GM19372 (cell line): ENCODE results near the gene IL1RAPL1.

Experiments used
- ATAC-seq: cut with Tn5 transposase; IDR thresholded peaks from one replicate; pipeline ENCODE4 v1.9.1; 2021; ENCODE audit warnings: mild to moderate bottlenecking, low read depth, moderate library complexity; ENCODE audit not compliant: unreplicated experiment

Gene IL1RAPL1

GRCh38 chrX:28586981-28587551, at the start of gene IL1RAPL1:
IL1RAPL1 (plus strand) TSS chrX:28587446.
- no peak for ATAC-seq

DNA sequence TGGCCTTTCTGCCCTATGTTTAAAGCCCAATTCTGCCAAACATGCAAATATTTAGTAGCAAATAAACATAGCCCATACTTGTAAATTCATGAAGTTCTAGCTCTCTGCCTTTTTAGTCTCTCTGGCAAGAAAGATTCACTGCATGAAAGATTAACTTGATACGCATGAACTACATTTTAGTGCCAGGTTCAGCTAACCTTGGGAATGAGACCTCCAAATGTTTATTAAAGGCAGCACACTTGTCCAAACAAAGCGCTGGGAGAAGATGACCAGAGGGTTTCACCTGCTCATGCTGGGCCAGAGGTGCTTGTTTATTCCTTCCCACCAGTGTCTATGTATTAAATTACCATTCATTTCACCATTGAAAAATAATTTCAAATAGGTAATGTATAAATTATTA, 44.5 kb upstream of the IL1RAPL1 start:
- no peak for ATAC-seq

- no peak for ATAC-seq
These were observed 37.4 kb upstream of the IL1RAPL1 start for GRCh38 chrX:28549838-28550237.

- ATAC-seq: no peak
These were observed 36.8 kb upstream of the IL1RAPL1 start for GRCh38 chrX:28550331-28550872.

DNA sequence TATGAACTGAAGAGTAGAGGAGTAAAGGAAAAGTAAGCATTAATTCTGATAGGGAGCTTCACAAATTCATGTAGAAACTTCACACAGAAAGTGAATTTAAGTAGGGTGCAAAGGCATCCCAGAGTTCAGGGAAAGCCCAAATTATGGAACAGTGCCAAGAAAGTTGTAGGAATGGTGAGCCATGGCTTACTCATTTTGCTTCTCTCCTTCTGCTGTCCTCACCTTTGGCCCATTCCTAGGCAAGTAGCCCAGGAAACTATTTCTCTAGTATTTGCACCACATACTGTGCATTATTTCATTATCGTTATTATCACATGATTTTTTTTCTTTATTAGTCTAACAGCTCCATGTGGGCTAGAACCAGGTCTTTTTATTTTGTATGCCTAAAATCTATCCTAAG, 34.9 kb upstream of the IL1RAPL1 start:
- ATAC-seq: no peak

GRCh38 chrX:28552882-28553829, 34.1 kb upstream of the IL1RAPL1 start:
- no peak for ATAC-seq

- no peak for ATAC-seq
These were observed 11.1 kb upstream of the IL1RAPL1 start for GRCh38 chrX:28576117-28576516.

GRCh38 chrX:28581522-28581921, 5.7 kb upstream of the IL1RAPL1 start:
- ATAC-seq: no peak

GRCh38 chrX:28582511-28582910, 4.7 kb upstream of the IL1RAPL1 start:
- no peak for ATAC-seq

- ATAC-seq: no peak
These were observed 3.2 kb upstream of the IL1RAPL1 start for GRCh38 chrX:28584025-28584424.

GRCh38 chrX:28585767-28586166, 1.5 kb upstream of the IL1RAPL1 start:
- ATAC-seq: no peak

DNA sequence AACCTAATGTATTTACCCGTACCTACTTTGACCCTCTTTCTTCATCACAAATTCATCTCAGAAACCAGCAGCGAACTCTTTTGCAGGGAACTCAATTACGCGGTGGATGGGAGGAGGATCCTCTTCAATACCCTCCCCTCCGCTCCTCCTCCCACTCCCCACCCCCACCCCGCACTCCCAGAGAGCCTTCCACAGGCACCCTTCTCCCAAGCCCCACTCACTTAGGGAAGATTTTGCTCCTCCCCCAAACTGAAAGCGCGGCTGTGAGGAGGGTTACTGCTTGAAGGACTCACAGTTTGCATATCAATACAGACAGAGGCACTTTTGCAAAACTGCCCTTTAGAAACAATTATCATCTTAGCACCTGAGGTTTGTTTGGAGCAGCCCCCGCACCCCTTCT, 960 bp upstream of the IL1RAPL1 start:
- ATAC-seq: no peak

DNA sequence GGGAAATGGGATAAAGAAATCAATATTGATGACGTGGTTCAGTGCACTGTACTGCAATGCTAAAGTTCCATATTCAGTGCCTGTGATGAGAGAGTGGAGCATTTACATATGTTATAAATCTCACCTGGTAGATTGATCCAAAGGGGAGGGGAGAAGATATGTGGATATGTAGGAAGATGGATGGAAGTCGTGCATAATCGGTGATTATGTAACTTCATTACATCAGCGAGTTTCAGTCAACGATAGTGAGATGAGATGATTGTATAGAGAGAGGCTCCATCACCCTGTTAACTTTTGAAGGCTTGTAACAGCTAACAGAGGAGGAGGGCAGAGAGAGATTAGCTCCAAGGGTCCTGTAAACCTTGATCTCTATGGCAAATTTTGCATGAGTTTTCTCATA, 1.8 kb downstream of the IL1RAPL1 start:
- no peak for ATAC-seq

- ATAC-seq: no peak
These were observed 3.1 kb downstream of the IL1RAPL1 start for GRCh38 chrX:28590396-28590795.

GRCh38 chrX:28591542-28591941, 4.3 kb downstream of the IL1RAPL1 start:
- no peak for ATAC-seq

GRCh38 chrX:28595346-28595745, 8.1 kb downstream of the IL1RAPL1 start:
- ATAC-seq: no peak

DNA sequence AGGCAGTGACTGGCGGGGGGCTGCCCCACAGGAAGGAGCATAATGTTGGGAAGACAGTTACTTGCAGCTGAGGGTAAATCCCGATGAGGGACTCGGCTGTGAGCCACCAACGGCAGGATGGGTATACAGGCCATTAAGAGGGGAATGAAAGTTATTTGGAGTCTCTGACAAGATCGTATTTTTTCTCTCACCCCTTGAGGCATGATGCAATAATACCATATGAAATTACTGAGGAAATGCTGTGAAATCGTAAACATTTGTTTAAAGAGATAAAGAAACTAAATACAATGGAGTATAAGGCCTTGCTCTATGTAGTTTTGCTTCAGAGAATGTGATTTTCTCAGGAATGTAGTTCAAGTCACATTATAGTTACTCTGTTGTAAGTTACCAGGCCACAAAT, 12.7 kb downstream of the IL1RAPL1 start:
- ATAC-seq: no peak

DNA sequence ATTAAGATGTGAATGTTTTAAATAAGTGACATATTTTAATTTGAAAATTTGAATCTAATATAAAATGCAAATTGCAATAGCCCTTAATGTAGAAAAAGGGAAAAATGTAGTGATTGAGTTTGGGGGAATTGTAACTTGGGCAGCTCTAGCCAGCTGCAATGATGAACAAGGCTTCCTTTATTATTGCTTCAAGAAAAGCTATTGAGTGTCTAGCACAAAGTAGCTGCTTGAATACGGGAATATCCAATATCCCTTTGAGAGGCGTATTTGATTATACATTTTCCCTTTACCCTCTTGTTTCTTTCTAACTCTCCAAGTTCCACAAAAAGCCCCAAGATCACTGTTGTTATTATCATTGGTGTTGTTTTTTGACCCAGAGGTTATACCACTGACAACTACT, 21.8 kb downstream of the IL1RAPL1 start:
- ATAC-seq: no peak

DNA sequence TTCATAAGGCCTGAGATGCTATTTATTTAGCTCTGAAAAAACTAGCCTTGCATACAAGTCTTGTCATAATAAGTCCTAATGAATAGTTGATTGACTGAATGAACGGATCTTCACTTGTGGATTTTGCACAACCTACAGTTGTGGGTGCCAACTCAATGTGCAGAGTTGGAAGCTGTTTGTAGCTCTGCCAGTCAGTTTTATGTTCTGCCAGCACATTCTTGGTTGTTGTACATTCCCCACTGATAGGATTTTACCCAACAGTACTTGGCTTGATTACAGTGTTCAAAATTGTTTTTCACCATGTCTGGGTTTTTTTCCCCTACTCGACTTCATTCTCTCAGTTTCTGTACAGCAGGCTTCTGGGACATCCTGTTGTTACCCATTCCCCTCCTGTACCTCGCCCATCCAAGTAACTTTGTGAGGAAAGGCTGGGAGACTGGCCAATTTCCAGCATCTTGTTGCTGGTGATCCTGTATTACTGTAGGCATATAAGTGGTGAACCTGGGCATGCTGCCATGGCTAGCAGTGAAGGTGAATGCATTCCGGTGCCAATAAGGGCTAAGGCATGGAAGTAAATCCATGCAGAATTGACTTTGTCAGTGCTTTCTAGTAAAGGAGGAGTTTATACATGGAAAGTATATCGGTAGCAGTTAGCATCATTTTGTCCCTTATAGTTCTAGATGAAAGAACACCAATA, 22.8 kb downstream of the IL1RAPL1 start:
- no peak for ATAC-seq

- ATAC-seq: no peak
These were observed 23.5 kb downstream of the IL1RAPL1 start for GRCh38 chrX:28610746-28611145.

DNA sequence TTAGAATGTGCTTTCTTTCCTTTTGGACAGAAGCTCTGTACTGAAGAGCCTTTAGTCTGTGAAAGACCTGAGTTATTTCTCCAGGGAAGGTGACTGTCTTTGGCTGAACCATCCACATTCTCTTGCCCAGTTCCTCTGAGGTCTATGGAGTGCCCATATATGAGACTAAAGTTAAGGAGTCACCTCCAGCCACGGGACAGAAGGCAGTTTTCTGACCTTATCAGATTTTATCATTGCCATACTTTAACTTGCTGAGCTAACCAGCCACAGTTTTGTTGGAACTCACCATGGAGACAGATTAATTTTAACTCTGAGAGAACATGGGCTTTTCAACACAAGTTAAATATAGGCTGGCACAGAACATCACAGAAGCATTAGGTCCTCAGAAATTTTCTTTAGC, 26.3 kb downstream of the IL1RAPL1 start:
- no peak for ATAC-seq
